MM.1S (cell line): ENCODE measurements around the gene PACRG.

Experiments used
- DNase-seq: peaks from one replicate; pipeline ENCODE4 v3.0.0-alpha.2; 2015
- H2AFZ ChIP-seq: fragments of 300-600 bp; sonication (generic); 2 replicates; pipeline ENCODE4 v1.6.0; 2016; ENCODE audit warnings: antibody characterized with exemption, low read length
- H3F3A ChIP-seq: fragments of 300-600 bp; sonication (generic); 2 replicates; pipeline ENCODE4 v1.6.1; 2016; ENCODE audit warnings: mild to moderate bottlenecking, antibody characterized with exemption, low read length, moderate library complexity, mixed read lengths; ENCODE audit not compliant: insufficient read depth
- H3K27ac ChIP-seq: fragments of 300-600 bp; sonication (generic); 2 replicates; pipeline ENCODE4 v1.5.1; 2016; ENCODE audit warnings: mild to moderate bottlenecking, low read length
- H3K27me3 ChIP-seq: fragments of 300-600 bp; sonication (generic); replicated peaks from 2 replicates; pipeline ENCODE4 v1.6.0; 2016; ENCODE audit warnings: low read length; ENCODE audit not compliant: insufficient read depth
- H3K36me3 ChIP-seq: fragments of 300-600 bp; sonication (generic); replicated peaks from 2 replicates; pipeline ENCODE4 v1.6.1; 2016; ENCODE audit warnings: mild to moderate bottlenecking, low read length, mixed read lengths; ENCODE audit not compliant: insufficient read depth
- H3K4me1 ChIP-seq: fragments of 300-600 bp; sonication (generic); 2 replicates; pipeline ENCODE4 v1.6.1; 2016; ENCODE audit warnings: low read length, mixed read lengths
- H3K4me2 ChIP-seq: fragments of 300-600 bp; sonication (generic); 2 replicates; pipeline ENCODE4 v1.6.0; 2016; ENCODE audit warnings: low read depth, low read length
- H3K4me3 ChIP-seq: fragments of 300-600 bp; sonication (generic); 2 replicates; pipeline ENCODE4 v1.5.1; 2016; ENCODE audit warnings: low read length, mixed read lengths
- H3K79me2 ChIP-seq: fragments of 300-600 bp; sonication (generic); 2 replicates; pipeline ENCODE4 v1.6.1; 2016; ENCODE audit warnings: mixed run types, low read length, mixed read lengths
- H3K9ac ChIP-seq: fragments of 300-600 bp; sonication (generic); 2 replicates; pipeline ENCODE4 v1.6.1; 2016; ENCODE audit warnings: low read length, mixed read lengths
- H3K9me2 ChIP-seq: fragments of 300-600 bp; sonication (generic); replicated peaks from 2 replicates; pipeline ENCODE4 v1.6.1; 2016; ENCODE audit warnings: mild to moderate bottlenecking, low read length, mixed read lengths; ENCODE audit not compliant: insufficient read depth
- H3K9me3 ChIP-seq: fragments of 300-600 bp; sonication (generic); replicated peaks from 2 replicates; pipeline ENCODE4 v1.6.1; 2016; ENCODE audit warnings: mild to moderate bottlenecking, low read length, mixed read lengths; ENCODE audit not compliant: insufficient read depth
- H4K20me1 ChIP-seq: fragments of 300-600 bp; sonication (generic); 2 replicates; pipeline ENCODE4 v1.6.1; 2016; ENCODE audit warnings: mild to moderate bottlenecking, low read length, moderate library complexity, mixed read lengths; ENCODE audit not compliant: insufficient read depth
- CTCF ChIP-seq: fragments of 300-600 bp; sonication (generic); IDR thresholded peaks from 2 replicates; pipeline ENCODE4 v1.5.1; 2016; ENCODE audit warnings: antibody characterized with exemption, low read length, mixed read lengths
- EZH2 ChIP-seq: fragments of 300-600 bp; sonication (generic); optimal IDR thresholded peaks from 2 replicates; pipeline ENCODE3; 2017; ENCODE audit warnings: low read depth, mild to moderate bottlenecking, antibody characterized with exemption, low read length, mixed read lengths
- EZH2phosphoT487 ChIP-seq: fragments of 300-600 bp; sonication (generic); IDR thresholded peaks from 2 replicates; pipeline ENCODE4 v1.6.1; 2018; ENCODE audit warnings: antibody characterized with exemption, low read length

PACRG gene

GRCh38 chr6:162702446-162702845 lies 25.3 kb upstream of the PACRG start:
- Histone ChIP-seq H3K9ac (no peak overlapping the region), H3K36me3 (no peaks in the 10 kb centered on the region), H3K4me1 (no peaks in the 10 kb centered on the region), H3K4me2 (no peak overlapping the region), H3K4me3 (no peak overlapping the region), H3K27ac (no peak overlapping the region), H3K79me2 (no peaks in the 10 kb centered on the region), H4K20me1 (no peaks in the 10 kb centered on the region), H2AFZ (no peak overlapping the region), H3F3A (no peaks in the 10 kb centered on the region), H3K9me3 (no peaks in the 10 kb centered on the region), H3K27me3 (no peaks in the 10 kb centered on the region), H3K9me2 (no peaks in the 10 kb centered on the region)
- DNase-seq = no peak
- TF ChIP-seq EZH2phosphoT487 (no peak), EZH2 (no peak), CTCF (no peak)

- no peak for DNase-seq
- Histone ChIP-seq H3K4me1 (no peaks in the 10 kb centered on the region), H3K27me3 (no peaks in the 10 kb centered on the region), H3K27ac (no peak overlapping the region), H3K4me3 (no peak overlapping the region), H2AFZ (no peak overlapping the region), H3K79me2 (no peaks in the 10 kb centered on the region), H3K9ac (no peak overlapping the region), H3F3A (no peaks in the 10 kb centered on the region), H3K4me2 (no peak overlapping the region), H3K36me3 (no peaks in the 10 kb centered on the region), H4K20me1 (no peaks in the 10 kb centered on the region), H3K9me3 (no peaks in the 10 kb centered on the region), H3K9me2 (no peaks in the 10 kb centered on the region)
- no peak for TF ChIP-seq EZH2phosphoT487
- no peak for TF ChIP-seq CTCF
- no peak for TF ChIP-seq EZH2
These were observed 23.8 kb upstream of the PACRG start for GRCh38 chr6:162704001-162704400.

GRCh38 chr6:162705736-162706135 lies 22.0 kb upstream of the PACRG start:
- H2AFZ ChIP-seq = no peak overlapping the region
- H3K9me2 ChIP-seq = no peaks in the 10 kb centered on the region
- no peak for DNase-seq
- no peaks in the 10 kb centered on the region for H3K4me1 ChIP-seq
- no peaks in the 10 kb centered on the region for H3K9me3 ChIP-seq
- no peaks in the 10 kb centered on the region for H3F3A ChIP-seq
- H3K4me3 ChIP-seq = no peak overlapping the region
- no peak overlapping the region for H3K4me2 ChIP-seq
- no peaks in the 10 kb centered on the region for H3K79me2 ChIP-seq
- no peak overlapping the region for H3K9ac ChIP-seq
- H3K27me3 ChIP-seq = no peaks in the 10 kb centered on the region
- H3K27ac ChIP-seq = no peak overlapping the region
- H4K20me1 ChIP-seq = no peaks in the 10 kb centered on the region
- TF ChIP-seq EZH2 (no peak), EZH2phosphoT487 (no peak), CTCF (no peak)
- H3K36me3 ChIP-seq = no peaks in the 10 kb centered on the region

- TF ChIP-seq EZH2 (no peak), CTCF (no peak), EZH2phosphoT487 (no peak)
- H3K79me2 ChIP-seq = no peaks in the 10 kb centered on the region
- no peak overlapping the region for H3K9ac ChIP-seq
- H3K4me3 ChIP-seq = no peak overlapping the region
- H3K4me2 ChIP-seq = no peak overlapping the region
- no peaks in the 10 kb centered on the region for H3F3A ChIP-seq
- no peaks in the 10 kb centered on the region for H4K20me1 ChIP-seq
- no peak overlapping the region for H3K27ac ChIP-seq
- H3K9me3 ChIP-seq = no peaks in the 10 kb centered on the region
- no peaks in the 10 kb centered on the region for H3K4me1 ChIP-seq
- H3K36me3 ChIP-seq = no peaks in the 10 kb centered on the region
- no peaks in the 10 kb centered on the region for H3K27me3 ChIP-seq
- H2AFZ ChIP-seq = no peak overlapping the region
- no peaks in the 10 kb centered on the region for H3K9me2 ChIP-seq
- DNase-seq = no peak
These were observed 21.5 kb upstream of the PACRG start for GRCh38 chr6:162706232-162706631.
